Endothelial cell of umbilical vein (primary cell): Measurements from ENCODE around the gene ATP1A4. TPM values are rescaled to one million over a fixed set of nuclear protein-coding genes. Genes with fewer than 3 reads are reported as not detected.

Source experiments
- BruUV-seq: library from RNA; stranded (reverse); fragments of 400-500 nt; replicated peaks from 2 replicates; lab custom pipeline; 2021; lab: Mats Ljungman, UMichigan
- CTCF ChIA-PET: fragments of 300-600, 350-600 bp; sonication (Branson Sonifier 250); formaldehyde crosslinking; loops from one replicate; lab custom pipeline; 2021; ENCODE audit warnings: antibody characterized with exemption, inconsistent platforms; lab: Charles Lee
- POLR2A ChIA-PET: fragments of 300-600, 350-600 bp; sonication (Branson Sonifier 250); formaldehyde crosslinking; loops from one replicate; lab custom pipeline; 2021; ENCODE audit warnings: antibody characterized with exemption, inconsistent platforms; lab: Charles Lee
- DNase-seq: peaks from one replicate; pipeline ENCODE4 v3.0.0-alpha.2; 2011; ENCODE audit warnings: low read depth, low spot score
- FAIRE-seq: peaks from 2 replicates; lab custom pipeline; 2011; peaks lifted over from hg19 to GRCh38; lab: Jason Lieb, UNC
- H2AFZ ChIP-seq: 2 replicates; pipeline ENCODE4 v1.6.0; 2012; ENCODE audit warnings: low read depth, low read length, control low read depth, inconsistent platforms
- H3K27ac ChIP-seq: 2 replicates; pipeline ENCODE4 v1.5.1; 2011; ENCODE audit warnings: low read depth, mild to moderate bottlenecking, control low read depth, low read length, moderate library complexity; ENCODE audit not compliant: insufficient read depth
- H3K27me3 ChIP-seq, 2 experiments: 2 replicates each; pipeline versions ENCODE4 v1.6.0 to v1.6.1; 2011; ENCODE audit warnings: low read length in 2 of 2, mixed read lengths in 1 of 2; ENCODE audit not compliant: control insufficient read depth in 2 of 2, insufficient read depth in 2 of 2
- H3K36me3 ChIP-seq, 2 experiments: 2 replicates in 1 of 2; 3 replicates in 1 of 2; pipeline ENCODE4 v1.5.1; 2011; ENCODE audit warnings: low read length in 2 of 2, mild to moderate bottlenecking in 1 of 2, moderate library complexity in 1 of 2; ENCODE audit not compliant: control insufficient read depth in 2 of 2, insufficient read depth in 2 of 2; ENCODE audit errors: extremely low read depth in 1 of 2
- H3K4me1 ChIP-seq: 3 replicates; pipeline ENCODE4 v1.5.1; 2011; ENCODE audit warnings: mild to moderate bottlenecking, low read length; ENCODE audit not compliant: control insufficient read depth, insufficient read depth; ENCODE audit errors: extremely low read depth
- H3K4me2 ChIP-seq: 2 replicates; pipeline ENCODE4 v1.6.1; 2011; ENCODE audit warnings: low read length, control low read depth, mixed read lengths; ENCODE audit not compliant: insufficient read depth
- H3K4me3 ChIP-seq, 3 experiments: fragments of 200-600 bp in 1 of 3; sonication (generic), shearing (Covaris generic) in 1 of 3; replicated peaks in 1 of 3; 2 replicates each; pipeline ENCODE4 v1.5.1; 2011 to 2016; ENCODE audit warnings: control low read depth in 3 of 3, low read length in 3 of 3, mild to moderate bottlenecking in 2 of 3, inconsistent platforms in 1 of 3, low read depth in 1 of 3, moderate library complexity in 1 of 3; ENCODE audit not compliant: insufficient read depth in 1 of 3
- H3K79me2 ChIP-seq: 2 replicates; pipeline ENCODE4 v1.6.0; 2012; ENCODE audit warnings: low read length, inconsistent platforms; ENCODE audit not compliant: control insufficient read depth, insufficient read depth
- H3K9ac ChIP-seq: replicated peaks from 2 replicates; pipeline ENCODE3; 2011; ENCODE audit warnings: low read length, control low read depth; ENCODE audit not compliant: insufficient read depth; ENCODE audit errors: extremely low read depth
- H3K9me1 ChIP-seq: replicated peaks from 3 replicates; pipeline ENCODE4 v1.6.0; 2011; ENCODE audit warnings: mild to moderate bottlenecking, low read length; ENCODE audit not compliant: control insufficient read depth, insufficient read depth; ENCODE audit errors: extremely low read depth
- H3K9me3 ChIP-seq: replicated peaks from 2 replicates; pipeline ENCODE4 v1.5.1; 2012; ENCODE audit warnings: low read length, inconsistent platforms; ENCODE audit not compliant: control insufficient read depth, insufficient read depth
- H4K20me1 ChIP-seq: replicated peaks from 2 replicates; pipeline ENCODE3; 2011; ENCODE audit warnings: mild to moderate bottlenecking, low read length; ENCODE audit not compliant: control insufficient read depth, insufficient read depth; ENCODE audit errors: extremely low read depth
- EZH2 ChIP-seq: IDR thresholded peaks from 2 replicates; pipeline ENCODE4 v1.6.1; 2012; ENCODE audit warnings: borderline replicate concordance, low read depth, mild to moderate bottlenecking, moderate library complexity, low read length, inconsistent platforms; ENCODE audit not compliant: severe bottlenecking
- FOS ChIP-seq: IDR thresholded peaks from 2 replicates; pipeline ENCODE4 v1.6.1; 2011; ENCODE audit warnings: mild to moderate bottlenecking, low read length, moderate library complexity, borderline replicate concordance; ENCODE audit not compliant: insufficient read depth
- GATA2 ChIP-seq: IDR thresholded peaks from 2 replicates; pipeline ENCODE4 v1.7.0; 2011; ENCODE audit warnings: low read depth, mild to moderate bottlenecking, moderate library complexity, mixed read lengths, low read length; ENCODE audit not compliant: insufficient read length, insufficient read depth
- JUN ChIP-seq: IDR thresholded peaks from 2 replicates; pipeline ENCODE4 v1.6.1; 2011; ENCODE audit warnings: borderline replicate concordance, low read depth; ENCODE audit not compliant: insufficient read length, insufficient read depth
- MYC ChIP-seq: IDR thresholded peaks from one replicate; pipeline ENCODE4 v1.6.1; 2011; ENCODE audit warnings: mild to moderate bottlenecking, low read depth, low read length
- POLR2A ChIP-seq: IDR thresholded peaks from 2 replicates; pipeline ENCODE4 v1.6.1; 2012; ENCODE audit warnings: low read depth, mild to moderate bottlenecking, control low read depth, low read length
- POLR2AphosphoS5 ChIP-seq: IDR thresholded peaks from 2 replicates; pipeline ENCODE4 v1.6.1; 2012; ENCODE audit warnings: low read depth, mild to moderate bottlenecking, control low read depth, low read length, moderate library complexity; ENCODE audit not compliant: insufficient read depth
- dilution Hi-C: fragments of 300-500 bp; cut with MboI; formaldehyde crosslinking; loops from one replicate; pipeline ENCODE4 v1.15.0; 2019; ENCODE audit warnings: low sequenced_read_pairs; ENCODE audit not compliant: extremely low pct_ligation_motif_present
- intact Hi-C: fragments of 100-400 bp; cut with micrococcal nuclease; formaldehyde crosslinking; loops from one replicate; pipeline ENCODE4 v1.10.0; 2022
- polyA plus RNA-seq, 4 experiments: library from polyadenylated mRNA; depleted of rRNA in 3 of 4; stranded (reverse) in 3 of 4; unstranded in 1 of 4; fragments of >200 nt; gene quantifications; 2 replicates each; pipeline versions ENCODE4 v1.2.1 to v1.2.3, GENCODE V29; 2011 to 2012; ENCODE audit warnings: missing spikeins in 1 of 4
- total RNA-seq: library from RNA; stranded (reverse); gene quantifications from 2 replicates; pipeline ENCODE4 v1.2.3, GENCODE V29; 2021
- TF ChIP-seq, protein P1 (sequence below), 2 donors: IDR thresholded peaks; 1 replicate in 1 of 2; 2 replicates in 1 of 2; pipeline ENCODE4 v1.5.1; 2011; ENCODE audit warnings: low read length in 2 of 2, mild to moderate bottlenecking in 2 of 2, moderate library complexity in 2 of 2, control low read depth in 1 of 2, inconsistent platforms in 1 of 2, low read depth in 1 of 2; ENCODE audit not compliant: insufficient read depth in 1 of 2; ENCODE audit errors: extremely low read depth in 1 of 2
- TF ChIP-seq, protein P2 (sequence below): IDR thresholded peaks from 2 replicates; pipeline ENCODE4 v1.6.1; 2011; ENCODE audit not compliant: insufficient read depth, insufficient read length

The ATP1A4 gene
- total and polyA plus RNA-seq, 2 donors (not counting 3 experiments of a cell fraction or from before 2014, with no cell fraction given): not detected

DNA sequence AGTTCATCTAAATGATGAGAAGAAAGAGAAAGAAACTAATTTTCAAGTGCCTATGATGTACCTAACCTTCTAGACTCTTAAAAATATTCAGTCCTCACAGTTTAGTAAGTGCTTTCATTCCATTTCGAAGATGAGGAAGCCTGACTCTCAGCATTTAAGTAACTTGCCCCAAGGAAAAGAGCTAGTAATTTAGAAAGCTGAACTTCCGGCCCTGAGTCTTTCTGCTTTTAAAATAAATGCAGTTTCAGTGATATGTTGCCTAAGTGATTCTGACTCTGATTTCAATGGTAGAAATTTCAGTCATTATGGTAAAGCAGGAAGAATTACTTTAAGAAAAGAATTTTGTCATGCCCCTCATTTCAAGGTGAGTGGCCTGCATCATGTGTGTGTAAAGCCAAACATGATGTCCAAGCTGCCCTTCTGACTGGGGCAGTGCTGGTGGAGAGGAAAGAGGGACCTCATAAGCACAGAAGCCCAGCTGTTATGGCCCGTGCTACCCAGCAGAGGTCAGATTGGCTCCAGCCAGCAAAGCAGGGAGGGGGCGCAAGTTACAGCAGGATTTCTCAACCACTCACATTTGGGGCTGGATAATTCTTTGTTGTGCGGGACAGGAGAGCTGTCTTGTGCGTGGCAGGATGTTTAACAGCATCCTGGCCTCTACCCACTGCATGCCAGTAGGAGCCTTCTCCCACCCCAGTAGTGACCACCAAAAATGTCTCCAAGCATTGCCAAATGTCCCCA is 10.7 kb downstream of the ATP1A4 start:
- DNase-seq (peak; percentile 34), FAIRE-seq (peak; percentile 21)
- Histone ChIP-seq H4K20me1 (no peaks in the 10 kb centered on the region), H3K9ac (no peak overlapping the region), H3K27ac (no peak overlapping the region), H3K9me3 (no peaks in the 10 kb centered on the region), H3K27me3 (peaks cover 8 to 11% of the 10 kb centered on the region in 2 experiments), H3K79me2 (no peaks in the 10 kb centered on the region), H3K4me3 (no peak overlapping the region), H3K4me1 (no peaks in the 10 kb centered on the region), H2AFZ (no peak overlapping the region), H3K36me3 (no peaks in the 10 kb centered on the region), H3K9me1 (no peaks in the 10 kb centered on the region), H3K4me2 (no peak overlapping the region)
- dilution Hi-C loops (no loop called here), intact Hi-C loops (loop anchor here (1.0 kb wide), 1 partner anchor 27 kb away; no protein-coding TSS in a partner anchor)
- CTCF ChIA-PET: interaction anchor here (1.0 to 2.9 kb wide), 10 partner anchors 9 to 215 kb away, joined by 3 to 35 read pairs (median 4); partner anchors contain the start of genes CASQ1 and PEX19
- BruUV-seq: no TSS peak
- TF ChIP-seq, protein P1, sequence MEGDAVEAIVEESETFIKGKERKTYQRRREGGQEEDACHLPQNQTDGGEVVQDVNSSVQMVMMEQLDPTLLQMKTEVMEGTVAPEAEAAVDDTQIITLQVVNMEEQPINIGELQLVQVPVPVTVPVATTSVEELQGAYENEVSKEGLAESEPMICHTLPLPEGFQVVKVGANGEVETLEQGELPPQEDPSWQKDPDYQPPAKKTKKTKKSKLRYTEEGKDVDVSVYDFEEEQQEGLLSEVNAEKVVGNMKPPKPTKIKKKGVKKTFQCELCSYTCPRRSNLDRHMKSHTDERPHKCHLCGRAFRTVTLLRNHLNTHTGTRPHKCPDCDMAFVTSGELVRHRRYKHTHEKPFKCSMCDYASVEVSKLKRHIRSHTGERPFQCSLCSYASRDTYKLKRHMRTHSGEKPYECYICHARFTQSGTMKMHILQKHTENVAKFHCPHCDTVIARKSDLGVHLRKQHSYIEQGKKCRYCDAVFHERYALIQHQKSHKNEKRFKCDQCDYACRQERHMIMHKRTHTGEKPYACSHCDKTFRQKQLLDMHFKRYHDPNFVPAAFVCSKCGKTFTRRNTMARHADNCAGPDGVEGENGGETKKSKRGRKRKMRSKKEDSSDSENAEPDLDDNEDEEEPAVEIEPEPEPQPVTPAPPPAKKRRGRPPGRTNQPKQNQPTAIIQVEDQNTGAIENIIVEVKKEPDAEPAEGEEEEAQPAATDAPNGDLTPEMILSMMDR (IDR thresholded peaks at IDR 0.05; ENCODE audit: extremely low read depth in 1 of 2, insufficient read depth in 1 of 2, low read depth in 1 of 2, low read length in 2 of 2): peak; percentile 20 to 68
- TF ChIP-seq, protein P2, sequence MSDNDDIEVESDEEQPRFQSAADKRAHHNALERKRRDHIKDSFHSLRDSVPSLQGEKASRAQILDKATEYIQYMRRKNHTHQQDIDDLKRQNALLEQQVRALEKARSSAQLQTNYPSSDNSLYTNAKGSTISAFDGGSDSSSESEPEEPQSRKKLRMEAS: no peak
- POLR2A ChIA-PET: no interaction called here

DNA sequence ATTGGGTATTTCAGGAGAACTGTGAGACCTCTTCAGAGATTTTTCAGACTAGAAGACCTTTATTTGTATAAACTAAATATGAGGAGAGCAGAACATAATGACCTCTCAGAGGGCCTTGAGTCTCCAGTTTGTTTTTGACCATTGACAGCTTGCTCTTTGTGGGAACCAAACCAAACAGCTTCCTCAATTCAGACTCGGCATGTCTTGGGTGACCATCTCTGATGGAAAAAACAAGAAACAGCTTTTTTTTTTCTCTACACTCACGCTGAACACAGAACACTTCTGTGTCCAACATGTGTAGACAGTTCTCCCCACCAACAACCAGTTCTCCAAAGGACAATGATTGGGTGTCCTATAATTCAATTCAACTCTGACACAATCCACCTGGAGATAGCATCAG is 11.5 kb downstream of the ATP1A4 start:
- Histone ChIP-seq H3K4me3 (no peak overlapping the region), H3K27me3 (peaks cover 8 to 11% of the 10 kb centered on the region in 2 experiments), H3K4me2 (no peak overlapping the region), H3K27ac (no peak overlapping the region), H3K9ac (no peak overlapping the region), H3K36me3 (no peaks in the 10 kb centered on the region), H3K4me1 (no peaks in the 10 kb centered on the region), H4K20me1 (no peaks in the 10 kb centered on the region), H3K79me2 (no peaks in the 10 kb centered on the region), H2AFZ (no peak overlapping the region), H3K9me3 (no peaks in the 10 kb centered on the region), H3K9me1 (no peaks in the 10 kb centered on the region)
- dilution Hi-C loops (no loop called here), intact Hi-C loops (loop anchor here (1.0 kb wide), 1 partner anchor 26 kb away; no protein-coding TSS in a partner anchor)
- TF ChIP-seq MYC: no peak
- TF ChIP-seq, protein P1 (IDR thresholded peaks at IDR 0.05; ENCODE audit: extremely low read depth in 1 of 2, insufficient read depth in 1 of 2, low read depth in 1 of 2, low read length in 2 of 2): no peak
- no peak for TF ChIP-seq POLR2AphosphoS5
- TF ChIP-seq FOS: no peak
- TF ChIP-seq, protein P2: no peak
- TF ChIP-seq EZH2: no peak
- TF ChIP-seq POLR2A: no peak
- no peak for TF ChIP-seq JUN
- no peak for TF ChIP-seq GATA2
- ChIA-PET CTCF (interaction anchor here (1.0 to 2.9 kb wide), 7 partner anchors 27 to 129 kb away, joined by 3 to 35 read pairs (median 6); partner anchors contain the start of genes CASQ1 and PEX19), POLR2A (no interaction called here)
- DNase-seq (no peak), FAIRE-seq (no peak)
- BruUV-seq: no TSS peak
